EL (cell line): ENCODE results near the gene ANKRD52.
"Not testable (repeated sequence)": the region's sequence is repeated elsewhere in the genome, so short reads cannot be mapped to it uniquely, and the experiment has no call there.

Source experiments
- DNase-seq: peaks from one replicate; pipeline ENCODE4 v3.0.0-alpha.2; 2016

The ANKRD52 gene

DNA sequence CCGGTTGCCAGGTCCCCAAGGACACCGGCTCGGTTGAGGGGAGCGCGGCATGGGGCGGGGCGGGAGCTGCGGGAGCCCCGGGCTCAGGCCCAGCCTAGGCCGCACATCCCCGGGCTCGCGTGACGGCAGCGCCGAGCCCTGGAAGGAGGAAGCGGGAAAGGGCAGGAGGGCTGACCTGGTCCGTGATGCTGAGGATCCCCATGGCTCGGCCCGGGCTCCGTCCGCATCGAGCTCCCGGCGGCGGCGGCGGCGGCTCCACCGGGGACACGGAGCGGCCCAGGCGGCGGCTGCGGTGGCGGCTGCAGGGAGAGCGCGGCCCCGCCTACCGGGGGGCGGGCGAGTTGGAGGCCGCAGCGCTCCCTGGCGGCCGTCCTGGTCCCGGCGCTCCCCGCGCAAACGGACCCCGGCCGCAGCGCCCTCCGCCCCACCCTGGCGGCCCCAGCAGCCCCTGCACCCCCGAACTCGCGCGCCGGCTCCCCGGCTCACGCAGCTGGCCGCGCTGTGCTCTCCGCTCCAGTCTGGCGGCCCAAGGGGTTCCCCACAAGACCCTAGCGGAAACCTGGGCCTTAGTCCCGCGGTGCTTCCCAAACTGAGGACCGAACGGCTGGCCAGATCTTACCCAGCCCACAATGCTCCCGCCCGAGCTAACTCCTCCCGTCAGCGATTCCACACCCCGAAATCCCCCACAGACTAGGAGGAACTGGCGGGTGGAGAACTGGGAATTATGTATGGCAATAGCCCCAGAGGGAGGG is at the start of gene ANKRD52:
ANKRD52 (minus strand) TSS at position 317 of the 752 bp plus-strand sequence; CDS start at position 202, 115 bp downstream.
- DNase-seq = peak; percentile 83

DNA sequence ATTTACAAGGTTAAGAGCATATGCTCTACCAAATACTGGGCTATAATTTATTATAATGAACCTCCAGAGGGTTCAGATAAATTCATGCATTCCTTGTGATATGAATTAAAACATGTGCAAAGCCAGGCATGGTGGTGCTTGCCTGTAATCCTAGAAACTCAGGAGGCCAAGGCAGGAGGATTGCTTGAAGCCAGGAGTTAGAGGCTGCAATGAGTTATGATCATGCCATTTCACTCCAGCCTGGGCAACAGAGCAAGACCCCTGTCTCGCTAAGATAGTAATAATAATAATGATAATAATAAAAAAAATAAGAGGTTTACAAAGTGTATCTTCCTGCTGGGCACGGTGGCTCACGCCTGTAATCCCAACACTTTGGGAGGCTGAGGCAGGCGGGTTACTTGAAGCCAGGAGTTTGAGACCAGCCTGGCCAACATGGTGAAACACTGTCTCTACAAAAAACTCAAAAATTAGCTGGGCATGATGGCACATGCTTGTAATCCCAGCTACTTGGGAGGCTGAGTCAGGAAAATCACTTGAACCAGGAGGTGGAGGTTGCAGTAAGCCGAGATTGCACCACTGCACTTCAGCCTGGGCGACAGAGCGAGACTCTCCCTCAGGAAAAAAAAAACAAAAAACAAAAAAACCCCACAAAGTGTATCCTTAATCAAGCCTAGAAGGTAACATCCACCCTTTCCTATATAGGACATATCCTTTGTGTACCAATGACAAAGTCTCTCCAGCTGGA is 49.2 kb upstream of the ANKRD52 start:
- no peak for DNase-seq

DNA sequence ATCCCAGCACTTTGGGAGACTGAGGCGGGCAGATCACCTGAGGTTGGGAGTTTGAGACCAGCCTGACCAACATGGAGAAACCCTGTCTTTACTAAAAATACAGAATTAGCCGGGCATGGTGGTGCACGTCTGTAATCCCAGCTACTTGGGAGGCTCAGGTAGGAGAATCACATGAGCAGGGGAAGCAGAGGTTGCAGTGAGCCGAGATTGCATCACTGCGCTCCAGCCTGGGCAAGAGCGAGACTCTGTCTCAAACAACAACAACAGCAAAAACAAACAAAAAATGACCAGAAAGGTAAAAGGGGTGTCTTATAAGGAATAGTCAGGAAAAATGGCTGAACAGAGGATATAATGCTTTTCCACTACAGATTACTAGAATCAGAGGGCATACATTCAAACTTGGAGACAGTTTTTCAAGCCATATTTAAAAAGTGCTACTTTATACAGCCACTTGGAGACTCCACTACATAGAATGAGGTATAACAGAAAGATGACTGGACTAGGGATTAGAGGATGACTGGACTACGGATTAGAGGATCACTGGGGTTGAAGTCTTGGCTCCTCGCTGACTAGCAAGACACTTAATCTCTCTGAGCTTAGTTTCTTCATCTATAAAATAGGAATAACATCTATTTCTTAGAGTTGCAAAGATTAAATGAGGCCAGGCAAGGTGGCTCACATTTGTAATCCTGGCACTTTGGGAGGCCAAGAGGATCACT is 46.8 kb upstream of the ANKRD52 start:
- DNase-seq = no peak

DNA sequence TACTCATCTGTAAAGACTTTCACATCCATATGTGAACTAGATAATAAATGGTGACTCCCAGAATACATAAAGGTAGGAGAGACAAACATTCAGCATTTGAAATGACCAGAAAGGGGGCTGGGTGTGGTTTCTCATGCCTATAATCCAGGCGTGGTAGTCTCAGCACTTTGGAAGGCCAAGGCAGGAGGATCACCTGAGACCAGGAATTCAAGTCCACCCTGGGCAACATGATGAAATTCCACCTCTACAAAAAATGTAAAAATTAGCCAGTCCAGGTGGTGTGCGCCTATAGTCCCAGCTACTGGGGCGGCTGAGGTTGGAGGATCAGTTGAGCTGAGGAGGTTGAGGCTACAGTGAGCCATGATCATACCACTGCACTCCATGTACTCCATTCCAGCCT is 46.1 kb upstream of the ANKRD52 start:
- no peak for DNase-seq

DNA sequence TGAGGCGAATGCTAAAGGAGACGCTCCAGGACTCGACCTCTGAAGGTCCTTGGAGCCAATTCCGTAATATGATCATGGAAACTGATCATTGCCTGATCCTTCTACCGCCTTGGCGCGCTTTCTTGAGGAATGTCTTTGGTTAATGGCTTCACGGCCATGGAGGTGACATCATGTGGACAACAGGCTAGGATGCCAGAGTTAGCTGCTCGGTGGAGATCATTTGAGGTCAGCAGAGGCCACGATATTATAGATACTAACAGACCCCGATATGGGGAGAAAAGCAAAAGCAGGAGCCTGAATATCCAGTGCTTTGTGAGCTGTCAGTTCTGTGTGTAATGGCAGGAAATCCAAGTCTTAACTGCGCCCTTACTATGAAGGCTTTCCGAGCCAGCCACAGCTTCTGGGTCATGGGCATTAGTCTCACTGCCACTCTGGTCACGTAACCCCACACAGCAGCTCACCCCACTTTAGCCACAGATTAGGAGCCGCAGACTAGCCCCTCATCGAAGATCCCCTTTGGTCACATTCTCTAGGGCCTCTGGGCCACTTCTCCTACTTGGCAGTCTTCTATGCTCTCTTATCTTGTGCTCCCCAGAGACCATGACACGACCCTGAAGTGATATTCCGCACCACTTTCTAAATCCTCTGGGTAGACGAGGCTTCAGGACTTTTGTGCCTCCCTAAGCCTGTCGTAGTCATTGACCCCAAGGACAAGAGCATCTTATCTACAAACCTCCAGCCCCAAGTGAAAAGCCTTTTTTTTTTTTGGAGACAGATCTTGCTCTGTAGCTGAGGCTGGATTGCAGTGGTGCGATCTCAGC is 42.7 kb upstream of the ANKRD52 start:
- no peak for DNase-seq

DNA sequence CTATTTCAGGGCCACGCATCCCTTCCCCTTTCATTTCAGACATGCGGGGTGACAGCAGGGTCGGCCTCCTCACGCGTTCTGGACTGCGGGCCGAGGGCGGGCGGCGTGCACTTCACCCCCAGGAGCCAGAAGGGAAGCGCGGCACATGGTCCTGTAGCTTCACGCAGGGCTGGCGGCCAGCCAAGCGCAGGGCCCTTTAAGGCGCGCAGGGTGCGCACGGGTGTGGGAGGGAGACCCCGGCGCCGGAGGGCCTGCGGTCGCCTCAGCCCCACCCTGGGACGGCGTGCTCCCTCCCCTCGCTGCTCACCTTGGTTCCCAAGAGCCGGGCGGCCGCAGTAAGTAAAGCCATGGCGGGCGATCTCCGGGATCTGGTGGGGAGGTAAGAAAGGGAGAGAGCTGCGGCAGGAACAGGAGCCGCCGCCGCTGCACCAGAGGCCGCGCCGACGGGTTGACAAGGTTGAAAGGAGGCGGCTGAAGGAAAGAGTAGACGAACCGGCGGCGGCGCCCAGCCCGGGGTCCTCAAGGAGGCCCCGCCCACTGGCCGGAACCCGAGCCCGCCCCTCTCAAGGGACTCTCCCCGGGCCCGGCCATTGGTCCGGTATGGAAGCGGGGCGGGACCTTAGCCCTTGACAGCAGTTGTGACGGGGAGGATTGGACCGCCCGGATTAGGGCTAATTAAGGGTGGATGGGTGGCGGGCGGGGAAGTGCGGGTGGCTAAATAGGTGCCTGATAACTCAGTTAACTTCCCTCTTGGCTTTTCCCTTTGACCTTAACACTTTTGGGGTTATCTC is 41.9 kb upstream of the ANKRD52 start, which contains the start of gene CS:
CS (minus strand) TSS at position 478 of the 791 bp plus-strand sequence; CDS start at position 349, 129 bp downstream.
- DNase-seq = peak; percentile 99

DNA sequence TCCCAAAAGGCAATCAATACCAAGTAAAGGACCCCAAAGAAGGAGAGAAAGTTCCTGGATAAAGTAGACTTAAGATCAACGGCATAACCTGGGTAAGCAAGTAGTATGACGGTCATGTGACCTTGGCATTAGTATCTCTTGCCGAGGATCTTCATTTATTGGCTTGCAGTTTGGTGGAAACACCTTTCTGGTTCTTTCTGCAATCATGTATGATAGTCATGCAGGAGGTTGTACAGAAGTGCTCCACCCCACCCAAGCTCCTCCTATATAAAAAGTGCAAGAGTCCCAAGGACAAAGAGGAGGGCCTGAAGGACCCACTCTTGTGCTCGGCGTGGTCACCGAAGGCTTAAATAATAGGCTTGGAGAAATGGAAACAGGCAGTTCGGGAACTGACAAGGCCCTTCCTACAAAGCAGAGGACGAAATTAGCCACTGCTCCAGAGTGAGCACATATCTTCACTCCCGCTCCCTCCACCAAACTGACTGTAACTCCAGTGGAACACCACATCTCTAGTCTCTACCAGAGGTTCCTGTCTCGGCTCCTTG is 41.2 kb upstream of the ANKRD52 start:
- DNase-seq = no peak

DNA sequence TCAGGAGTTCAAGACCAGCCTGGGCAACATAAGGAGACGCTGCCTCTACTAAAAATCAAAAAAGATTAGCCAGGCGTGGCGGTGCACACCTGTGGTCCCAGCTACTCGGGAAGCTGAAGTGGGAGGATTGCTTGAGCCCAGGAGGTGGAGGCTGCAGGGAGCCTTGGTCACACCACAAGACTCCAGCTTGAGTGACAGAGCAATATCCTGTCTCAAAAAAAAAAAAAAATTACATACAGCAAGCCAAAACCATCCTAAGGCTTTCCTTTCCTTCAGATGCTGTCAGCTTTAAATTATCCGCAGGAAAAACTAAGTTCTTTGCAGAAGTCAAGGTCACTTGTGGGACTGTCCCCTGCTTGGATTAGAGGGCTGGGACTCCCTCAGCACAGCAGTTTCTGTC is 40.6 kb upstream of the ANKRD52 start:
- DNase-seq = no peak

DNA sequence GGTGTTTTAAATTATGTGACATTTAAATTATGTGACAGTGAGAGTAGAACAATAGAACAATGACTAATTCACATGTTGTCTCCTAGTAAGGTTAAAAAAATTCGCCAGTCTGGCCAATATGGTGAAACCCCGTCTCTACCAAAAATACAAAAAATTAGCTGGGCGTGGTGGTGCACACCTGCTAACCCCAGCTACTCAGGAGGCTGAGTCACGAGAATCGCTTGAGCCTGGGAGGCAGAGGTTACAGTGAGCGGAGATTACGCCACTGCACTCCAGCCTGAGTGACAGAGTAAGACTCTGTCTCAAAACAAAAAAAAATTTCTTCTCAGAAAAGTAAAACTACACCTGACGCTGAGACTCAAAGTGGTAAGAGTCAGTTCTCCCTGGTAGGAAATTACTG is 39.2 kb upstream of the ANKRD52 start:
- DNase-seq = no peak

DNA sequence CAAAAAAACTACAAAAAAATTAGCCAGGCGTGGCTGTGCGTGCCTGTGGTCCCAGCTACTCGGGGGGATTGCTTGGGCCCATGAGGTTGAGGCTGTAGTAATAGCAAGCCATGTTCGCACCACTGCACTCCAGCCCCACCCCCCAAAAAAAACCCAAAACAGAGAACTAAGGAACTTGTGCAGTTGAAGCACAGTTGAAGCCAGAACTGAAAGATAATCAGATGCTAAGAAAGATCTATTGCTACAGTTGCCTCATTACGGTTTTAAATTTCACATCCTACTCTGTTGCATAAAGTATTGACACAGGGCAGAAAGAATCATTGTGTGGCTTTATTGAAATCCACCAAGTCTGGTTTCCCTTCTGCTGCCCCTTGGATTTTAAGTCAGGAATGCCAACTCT is 38.1 kb upstream of the ANKRD52 start:
- no peak for DNase-seq

DNA sequence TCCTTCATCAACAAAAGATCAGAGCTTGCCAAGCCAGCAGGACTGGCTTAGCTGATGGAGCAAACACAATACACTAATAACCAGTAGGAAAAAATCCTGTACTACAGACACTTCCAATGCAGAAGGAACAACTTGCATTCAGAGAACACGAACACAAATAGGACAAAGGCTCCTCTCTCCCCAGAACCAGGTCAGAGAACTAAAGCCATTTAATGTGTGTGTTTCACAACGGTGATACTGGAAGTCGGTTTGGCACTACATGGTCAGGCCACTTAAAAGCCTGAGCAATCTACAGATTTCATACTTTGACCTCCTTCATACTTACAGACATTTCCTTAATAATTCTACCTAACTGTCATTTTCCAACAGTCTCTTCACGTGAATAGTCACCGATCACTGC is 35.6 kb upstream of the ANKRD52 start:
- DNase-seq = no peak

DNA sequence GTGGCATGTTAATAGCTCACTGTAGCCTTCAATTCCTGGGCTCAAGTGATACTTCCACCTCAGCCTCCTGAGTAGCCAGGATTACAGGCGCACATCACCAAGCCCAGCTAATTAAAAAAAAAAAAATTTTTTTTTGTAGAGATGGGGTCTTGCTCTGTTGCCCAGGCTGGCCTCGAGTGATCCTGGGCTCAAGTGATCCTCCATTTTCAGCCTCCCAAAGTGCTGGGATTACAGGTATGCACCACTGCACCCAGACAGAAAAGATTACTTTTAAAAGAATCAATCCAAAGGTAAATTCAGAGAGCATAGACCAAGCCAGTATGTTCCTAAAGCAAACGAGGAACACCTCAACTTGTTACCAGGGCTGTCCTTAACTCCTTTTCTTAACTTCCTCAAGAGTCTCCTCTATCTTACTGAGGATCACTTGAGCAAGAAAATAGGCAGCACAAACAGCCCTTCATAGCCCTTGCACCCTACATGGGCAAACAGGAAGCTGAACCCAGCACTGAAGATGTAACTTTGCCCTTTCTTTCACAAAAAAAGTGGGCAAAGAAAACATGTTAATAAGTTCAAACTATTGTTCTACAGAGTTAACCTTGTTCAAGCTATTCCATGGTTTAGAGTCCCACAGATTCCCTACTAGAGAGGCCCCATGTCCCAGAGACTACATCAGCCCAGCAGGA is 30.7 kb upstream of the ANKRD52 start:
- no peak for DNase-seq

DNA sequence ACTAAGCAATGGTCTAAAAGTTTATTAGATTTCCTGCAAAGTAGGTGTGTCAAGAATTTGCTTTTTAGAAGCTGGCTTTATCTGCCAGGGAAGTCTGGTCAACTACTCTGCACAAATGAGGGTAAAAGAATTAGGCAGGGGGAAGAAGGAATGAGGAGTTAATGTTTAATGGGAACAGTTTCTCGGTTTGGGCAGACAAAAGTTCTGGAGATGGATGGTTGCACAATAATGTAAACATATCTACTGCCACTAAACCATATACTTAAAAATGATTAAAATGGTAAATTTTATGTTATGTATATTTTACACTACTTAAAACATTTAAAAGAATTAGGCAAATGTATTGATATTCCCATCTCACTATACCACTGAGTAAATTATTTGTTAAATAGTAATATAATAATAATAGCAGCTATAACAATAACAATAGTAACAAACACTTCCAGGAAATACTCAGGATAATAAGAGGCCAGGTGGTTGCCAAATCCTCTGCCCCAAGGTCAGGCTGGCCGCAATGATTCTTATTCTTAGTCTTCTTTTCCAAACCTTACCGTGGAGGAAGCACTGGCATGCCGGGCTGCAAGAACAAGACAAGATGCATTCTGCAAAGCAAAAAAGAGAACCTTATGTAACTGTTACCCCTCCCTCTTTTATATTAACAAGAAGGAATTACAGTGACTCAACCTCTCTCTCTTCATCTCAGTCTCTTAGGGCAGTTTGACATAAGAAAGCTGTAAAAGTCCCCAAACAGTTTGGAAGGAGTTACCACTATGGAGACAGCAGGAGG is 28.1 kb upstream of the ANKRD52 start:
- DNase-seq = no peak

DNA sequence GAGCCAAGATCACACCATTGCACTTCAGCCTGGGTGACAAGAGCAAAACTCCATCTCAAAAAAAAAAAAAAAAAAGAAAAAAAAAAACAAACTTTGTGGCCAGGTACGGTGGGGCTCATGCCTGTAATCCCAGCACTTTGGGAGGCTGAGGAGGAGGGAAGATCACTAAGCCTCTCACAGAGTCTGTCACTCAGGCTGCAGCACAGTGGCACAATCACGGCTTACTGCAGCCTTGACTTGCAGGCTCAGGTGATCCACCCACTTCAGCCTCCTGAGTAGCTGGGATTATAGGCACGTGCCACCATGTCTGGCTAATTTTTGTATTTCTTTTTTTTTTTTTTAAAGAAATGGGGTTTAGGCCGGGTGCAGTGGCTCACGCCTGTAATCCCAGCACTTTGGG is 26.1 kb upstream of the ANKRD52 start:
- not testable (repeated sequence) for DNase-seq

DNA sequence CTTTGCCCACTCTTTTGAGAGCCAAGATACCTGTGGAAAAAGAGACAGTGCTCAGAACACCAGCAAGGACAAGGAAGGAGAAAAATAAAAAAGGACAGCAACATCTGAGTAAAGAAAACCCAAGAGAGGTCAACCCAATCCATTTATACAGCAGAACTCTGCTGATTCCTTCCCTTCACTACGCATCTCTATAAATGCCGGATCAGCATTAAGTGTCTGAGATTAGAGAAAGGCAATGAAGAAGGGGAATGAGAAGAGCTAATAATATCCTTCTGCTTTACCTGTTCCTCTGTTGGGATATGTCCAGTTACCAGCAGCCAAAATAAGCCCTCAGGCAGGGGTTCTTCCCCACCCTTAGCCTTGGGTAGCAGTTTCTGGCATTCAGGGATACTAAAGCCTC is 24.4 kb upstream of the ANKRD52 start:
- no peak for DNase-seq

DNA sequence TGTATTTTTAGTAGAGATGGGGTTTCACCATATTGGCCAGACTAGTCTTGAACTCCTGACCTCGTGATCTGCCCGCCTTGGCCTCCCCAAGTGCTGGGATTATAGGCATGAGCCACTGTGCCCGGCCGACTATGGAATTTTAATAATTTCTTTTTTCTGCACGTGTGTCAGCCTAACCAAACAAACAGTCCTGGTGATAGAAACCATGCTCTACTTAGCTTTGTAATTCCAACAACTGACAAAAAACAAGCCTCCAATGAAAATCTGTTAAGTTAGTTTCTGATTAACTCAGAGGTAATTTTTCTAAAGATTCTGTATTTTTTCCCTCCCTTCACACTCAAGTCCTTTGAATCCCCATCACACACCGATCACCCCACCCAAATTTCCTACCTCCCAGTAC is 23.8 kb upstream of the ANKRD52 start:
- no peak for DNase-seq

DNA sequence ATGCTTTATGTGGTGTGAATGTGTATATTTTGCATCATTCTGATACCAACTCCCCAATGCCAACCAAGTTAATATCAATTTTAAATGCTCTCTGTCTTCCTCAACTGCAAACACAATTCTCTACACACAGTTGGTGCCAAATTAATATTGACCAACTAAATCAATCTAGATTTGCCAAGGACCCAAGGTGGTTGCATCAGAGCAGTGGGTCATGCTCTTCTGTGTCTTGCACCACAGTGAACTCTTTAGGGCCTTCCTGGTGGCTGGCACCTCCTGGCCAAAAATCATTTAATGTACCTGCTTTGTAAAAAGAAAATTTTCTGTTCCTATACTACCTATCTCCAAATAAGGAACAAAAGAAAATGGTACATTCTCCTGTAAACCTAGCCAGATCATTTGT is 22.7 kb upstream of the ANKRD52 start:
- DNase-seq = no peak

DNA sequence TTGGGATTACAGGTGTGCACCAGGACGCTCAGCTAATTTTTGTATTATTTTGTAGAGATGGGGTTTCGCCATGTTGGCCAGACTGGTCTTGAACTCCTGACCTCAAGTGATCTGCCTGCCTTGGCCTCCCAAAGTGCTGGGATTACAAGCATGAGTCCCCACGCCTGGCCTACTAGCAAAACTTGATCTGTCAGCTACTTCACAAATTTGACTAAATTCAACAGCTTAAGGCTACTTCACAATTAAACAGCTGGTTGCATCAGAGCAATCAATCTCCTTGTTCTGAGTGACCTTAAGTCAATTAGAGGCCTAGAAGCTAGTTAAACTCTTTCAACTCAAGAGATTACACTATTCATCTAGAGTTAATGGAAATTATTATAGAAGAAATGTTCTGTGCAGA is 20.7 kb upstream of the ANKRD52 start:
- DNase-seq = no peak

DNA sequence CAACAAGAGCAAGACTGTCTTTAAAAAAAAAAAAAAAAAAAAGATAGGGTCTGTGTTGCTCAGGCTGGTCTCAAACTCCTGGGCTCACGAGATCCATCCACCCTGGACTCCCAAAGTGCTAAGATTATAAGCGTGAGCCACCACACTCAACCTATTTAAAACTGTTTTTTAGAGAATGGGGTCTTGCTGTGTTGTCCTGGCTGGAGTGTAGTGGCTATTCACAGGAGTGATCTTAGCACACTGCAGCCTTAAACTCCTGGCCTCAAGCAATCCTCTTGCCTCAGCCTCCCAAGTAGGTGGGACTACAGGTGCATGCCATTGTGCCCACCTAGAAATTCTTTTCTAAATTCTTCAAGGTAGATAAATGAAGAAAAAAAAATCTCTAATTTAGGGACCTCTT is 16.1 kb upstream of the ANKRD52 start:
- no peak for DNase-seq

DNA sequence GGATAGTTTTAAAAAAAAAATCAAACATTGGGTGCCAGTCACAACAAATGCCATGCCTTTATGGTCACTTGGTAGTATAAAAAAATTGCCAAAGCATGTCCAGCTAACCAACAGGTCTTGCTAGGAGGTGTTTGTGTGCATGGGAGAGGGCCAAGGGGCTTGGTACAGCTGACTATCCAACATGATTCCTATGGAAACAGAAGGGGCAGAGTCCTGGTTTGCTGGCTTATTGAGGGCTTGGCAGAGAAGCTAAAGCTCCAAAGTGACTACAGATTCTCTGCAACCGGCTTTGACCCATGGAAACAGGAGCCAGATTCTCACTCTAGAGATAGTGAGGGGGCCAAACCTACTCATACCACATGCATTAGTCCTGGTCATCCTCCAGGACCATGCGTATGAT is 14.3 kb upstream of the ANKRD52 start:
- not testable (repeated sequence) for DNase-seq
